ENCODE results near the gene MLH1. TPM values are rescaled to one million over a fixed set of nuclear protein-coding genes. Genes with fewer than 3 reads are reported as not detected.

MLH1 gene
- polyA plus RNA-seq, 1 of the 3 experiments (the other 2 are of a cell fraction): 24.0 TPM

GRCh38 chr3:36957063-36957462 is 36.3 kb upstream of the MLH1 start:
- no peak overlapping the region for H3K27ac ChIP-seq (ENCODE audit: low read depth in 2 of 2, low read length in 1 of 2)
- POLR2A ChIA-PET: interaction anchor here (0.6 kb wide), 1 partner anchor 87 kb away, joined by 3 read pairs; no protein-coding TSS in a partner anchor
- DNase-seq: no peak
- no peaks in the 10 kb centered on the region for H3K79me2 ChIP-seq (ENCODE audit: insufficient read depth)
- H3K27me3 ChIP-seq (ENCODE audit: insufficient read depth): no peaks in the 10 kb centered on the region; the same call in 1 of the 2 replicates
- TF ChIP-seq TCF12 (IDR thresholded peaks at IDR 0.05) (no peak), ZBTB33 (IDR thresholded peaks at IDR 0.05; ENCODE audit: borderline replicate concordance, low read depth) (no peak), RFX5 (IDR thresholded peaks at IDR 0.05; ENCODE audit: low read length) (no peak), GABPA (IDR thresholded peaks at IDR 0.05; ENCODE audit: low read depth) (no peak), TEAD4 (IDR thresholded peaks at IDR 0.05; ENCODE audit: borderline replicate concordance, insufficient read depth) (no peak), JUND (IDR thresholded peaks at IDR 0.05) (no peak), EP300 (IDR thresholded peaks at IDR 0.05; ENCODE audit: borderline replicate concordance in 1 of 2, low read depth in 1 of 2, low read length in 1 of 2) (no peak)
- TF ChIP-seq, protein P1, sequence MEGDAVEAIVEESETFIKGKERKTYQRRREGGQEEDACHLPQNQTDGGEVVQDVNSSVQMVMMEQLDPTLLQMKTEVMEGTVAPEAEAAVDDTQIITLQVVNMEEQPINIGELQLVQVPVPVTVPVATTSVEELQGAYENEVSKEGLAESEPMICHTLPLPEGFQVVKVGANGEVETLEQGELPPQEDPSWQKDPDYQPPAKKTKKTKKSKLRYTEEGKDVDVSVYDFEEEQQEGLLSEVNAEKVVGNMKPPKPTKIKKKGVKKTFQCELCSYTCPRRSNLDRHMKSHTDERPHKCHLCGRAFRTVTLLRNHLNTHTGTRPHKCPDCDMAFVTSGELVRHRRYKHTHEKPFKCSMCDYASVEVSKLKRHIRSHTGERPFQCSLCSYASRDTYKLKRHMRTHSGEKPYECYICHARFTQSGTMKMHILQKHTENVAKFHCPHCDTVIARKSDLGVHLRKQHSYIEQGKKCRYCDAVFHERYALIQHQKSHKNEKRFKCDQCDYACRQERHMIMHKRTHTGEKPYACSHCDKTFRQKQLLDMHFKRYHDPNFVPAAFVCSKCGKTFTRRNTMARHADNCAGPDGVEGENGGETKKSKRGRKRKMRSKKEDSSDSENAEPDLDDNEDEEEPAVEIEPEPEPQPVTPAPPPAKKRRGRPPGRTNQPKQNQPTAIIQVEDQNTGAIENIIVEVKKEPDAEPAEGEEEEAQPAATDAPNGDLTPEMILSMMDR (IDR thresholded peaks at IDR 0.05): peak; percentile 18; the same call in 1 of the 2 replicates
- CTCF ChIA-PET: interaction anchor here (1.0 to 7.8 kb wide), 10 partner anchors 11 to 228 kb away, joined by 3 to 55 read pairs (median 15); partner anchors contain the start of genes EPM2AIP1 and MLH1
- WGBS (ENCODE audit: low lambda C conversion rate): 100% methylated on average over 1 of the region's 1 CpG
- no peak overlapping the region for H3K4me3 ChIP-seq (ENCODE audit: low read depth in 2 of 2, low read length in 1 of 2)
- H3K4me2 ChIP-seq: no peak overlapping the region
- H3F3A ChIP-seq (replicated peaks; ENCODE audit: insufficient read depth): no peaks in the 10 kb centered on the region
- H3K9me3 ChIP-seq: no peaks in the 10 kb centered on the region
- H3K9me2 ChIP-seq: no peaks in the 10 kb centered on the region
- no peak overlapping the region for H3K9ac ChIP-seq
- no peaks in the 10 kb centered on the region for H3K36me3 ChIP-seq (replicated peaks in 1 of 2; ENCODE audit: control insufficient read depth in 1 of 2, insufficient read depth in 2 of 2, low read length in 1 of 2)
- no peaks in the 10 kb centered on the region for H4K20me1 ChIP-seq (ENCODE audit: insufficient read depth)
- H2AFZ ChIP-seq (ENCODE audit: low read depth): no peak overlapping the region
- H3K4me1 ChIP-seq (ENCODE audit: control insufficient read depth in 1 of 2, insufficient read depth in 2 of 2, low read depth in 1 of 2, low read length in 1 of 2): peaks cover 12 to 29% of the 10 kb centered on the region in 2 experiments; a peak in 3 of 4 replicates

- H2AFZ ChIP-seq (ENCODE audit: low read depth): no peak overlapping the region
- ChIA-PET CTCF (interaction anchor here (0.6 to 7.8 kb wide), 41 partner anchors 9 to 992 kb away, joined by 3 to 55 read pairs (median 5); partner anchors contain the start of genes EPM2AIP1 and MLH1), POLR2A (interaction anchor here (0.6 kb wide), 1 partner anchor 88 kb away, joined by 3 read pairs; no protein-coding TSS in a partner anchor)
- no peaks in the 10 kb centered on the region for H3F3A ChIP-seq (replicated peaks; ENCODE audit: insufficient read depth)
- no peaks in the 10 kb centered on the region; the same call in 1 of the 2 replicates for H3K27me3 ChIP-seq (ENCODE audit: insufficient read depth)
- peak overlapping the region in 1 of 2 experiments; percentile 34; a peak in 2 of 4 replicates for H3K27ac ChIP-seq (ENCODE audit: low read depth in 2 of 2, low read length in 1 of 2)
- WGBS (ENCODE audit: low lambda C conversion rate): 74% methylated on average over 3 of the region's 3 CpGs
- no peaks in the 10 kb centered on the region for H3K9me3 ChIP-seq
- peaks cover 12 to 29% of the 10 kb centered on the region in 2 experiments; a peak in 3 of 4 replicates for H3K4me1 ChIP-seq (ENCODE audit: control insufficient read depth in 1 of 2, insufficient read depth in 2 of 2, low read depth in 1 of 2, low read length in 1 of 2)
- no peak overlapping the region for H3K4me3 ChIP-seq (ENCODE audit: low read depth in 2 of 2, low read length in 1 of 2)
- no peaks in the 10 kb centered on the region for H3K79me2 ChIP-seq (ENCODE audit: insufficient read depth)
- H3K9me2 ChIP-seq: no peaks in the 10 kb centered on the region
- no peaks in the 10 kb centered on the region for H4K20me1 ChIP-seq (ENCODE audit: insufficient read depth)
- no peak overlapping the region for H3K4me2 ChIP-seq
- no peak overlapping the region for H3K9ac ChIP-seq
- no peak for DNase-seq
- no peaks in the 10 kb centered on the region for H3K36me3 ChIP-seq (replicated peaks in 1 of 2; ENCODE audit: control insufficient read depth in 1 of 2, insufficient read depth in 2 of 2, low read length in 1 of 2)
- TF ChIP-seq FOSL2 (IDR thresholded peaks at IDR 0.05; ENCODE audit: borderline replicate concordance, low read depth) (peak; percentile 36; the same call in 1 of the 2 replicates), SIN3A (IDR thresholded peaks at IDR 0.05; ENCODE audit: borderline replicate concordance, low read depth, low read length) (no peak), RCOR1 (IDR thresholded peaks at IDR 0.05; ENCODE audit: low read length) (no peak), EZH2phosphoT487 (IDR thresholded peaks at IDR 0.05; ENCODE audit: borderline replicate concordance, low read depth) (no peak), EP300 (IDR thresholded peaks at IDR 0.05; ENCODE audit: borderline replicate concordance in 1 of 2, low read depth in 1 of 2, low read length in 1 of 2) (0 out of 4 replicates have a peak, but pooled peaks of 1 of the 2 experiments have one; percentile 14), PBX3 (IDR thresholded peaks at IDR 0.05) (peak; percentile 46), NFIC (IDR thresholded peaks at IDR 0.05; ENCODE audit: borderline replicate concordance) (peak; percentile 8; the same call in 1 of the 2 replicates), JUND (IDR thresholded peaks at IDR 0.05) (peak; percentile 42), ZBTB33 (IDR thresholded peaks at IDR 0.05; ENCODE audit: borderline replicate concordance, low read depth) (no peak), TCF12 (IDR thresholded peaks at IDR 0.05) (0 out of 2 replicates have a peak, but pooled peaks have one; percentile 19)
- TF ChIP-seq, protein P2, sequence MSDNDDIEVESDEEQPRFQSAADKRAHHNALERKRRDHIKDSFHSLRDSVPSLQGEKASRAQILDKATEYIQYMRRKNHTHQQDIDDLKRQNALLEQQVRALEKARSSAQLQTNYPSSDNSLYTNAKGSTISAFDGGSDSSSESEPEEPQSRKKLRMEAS (IDR thresholded peaks at IDR 0.05; ENCODE audit: low read depth): no peak
Observed at GRCh38 chr3:36957862-36958686, 35.2 kb upstream of the MLH1 start.
